ENCODE data around the gene CLIC2.

- TF ChIP-seq CTCF (IDR thresholded peaks at IDR 0.05; ENCODE audit: low read depth, low read length) (no peak), MAX (IDR thresholded peaks at IDR 0.05; ENCODE audit: low read depth, low read length) (no peak), POLR2A (IDR thresholded peaks at IDR 0.05; ENCODE audit: extremely low read depth, insufficient read length) (no peak)
Observed at GRCh38 chrX:155231163-155231562, 103.3 kb downstream of the CLIC2 start.
